Left lung (tissue), 10 donors: ENCODE results near the gene PAAF1. TPM values are rescaled to one million over a fixed set of nuclear protein-coding genes. Genes with fewer than 3 reads are reported as not detected.

ENCODE experiments used
- ATAC-seq: fragments of 200-7000 bp; cut with Tn5 transposase; one replicate; pipeline ENCODE4 v1.9.1; 2020; ENCODE audit warnings: moderate library complexity
- DNase-seq, 4 donors: peaks; one replicate each; pipeline ENCODE4 v3.0.0-alpha.2; 2013 to 2020
- H3K27ac ChIP-seq, 2 donors: fragments of 200-600 bp; sonication (generic) in 1 of 2; one replicate each; pipeline versions ENCODE4 v1.5.0 to v1.8.0; 2020 to 2021
- H3K27me3 ChIP-seq, 2 donors: fragments of 200-600 bp; sonication (generic) in 1 of 2; one replicate each; pipeline versions ENCODE4 v1.5.0 to v1.8.0; 2020 to 2021
- H3K36me3 ChIP-seq, 2 donors: fragments of 200-600 bp; sonication (generic) in 1 of 2; one replicate each; pipeline versions ENCODE4 v1.5.0 to v1.8.0; 2020 to 2021
- H3K4me1 ChIP-seq, 2 donors: fragments of 200-600 bp; one replicate each; pipeline ENCODE4 v1.8.0; 2021
- H3K4me3 ChIP-seq, 2 donors: fragments of 200-600 bp; sonication (generic) in 1 of 2; one replicate each; pipeline versions ENCODE4 v1.5.0 to v1.8.0; 2020 to 2021; ENCODE audit warnings: mild to moderate bottlenecking in 1 of 2
- H3K9me3 ChIP-seq, 2 donors: fragments of 200-600 bp; sonication (generic) in 1 of 2; one replicate each; pipeline versions ENCODE4 v1.5.0 to v1.8.0; 2020 to 2021
- CTCF ChIP-seq, 2 donors: fragments of 200-600 bp; sonication (generic) in 1 of 2; IDR thresholded peaks; one replicate each; pipeline versions ENCODE4 v1.5.0 to v1.8.0; 2021; ENCODE audit warnings: antibody characterized with exemption in 2 of 2
- intact Hi-C, 2 donors: fragments of 100-400 bp; cut with DNase I; formaldehyde crosslinking; loops; one replicate each; pipeline versions ENCODE4 v1.11.2 to v1.14.2; 2022
- polyA plus RNA-seq, 6 donors: library from polyadenylated mRNA; unstranded; fragments of 120-200 nt; gene quantifications; one replicate each; pipeline ENCODE4 v1.2.1, GENCODE V29; 2013; ENCODE audit not compliant: insufficient read length in 6 of 6
- total RNA-seq, 2 donors: library from RNA; stranded (reverse); fragmentation: NEBNext Ultra II Directional; extraction: Animal tissue kit (Norgen Biotek cat#: 25700); gene quantifications; one replicate each; pipeline ENCODE4 v1.2.1, GENCODE V29; 2021
- donor health status: DM: no; HTN: yes; CAD: no.
- donor health status: DM: no; HTN: no; CAD: no.

Gene PAAF1
- total and polyA plus RNA-seq, 8 donors: 13.0 to 47.3 (median 34.3) TPM

- no peak for TF ChIP-seq CTCF (IDR thresholded peaks at IDR 0.05)
- peaks cover 0 to 68% of the 10 kb centered on the region in 2 donors for H3K36me3 ChIP-seq
- peaks cover 0 to 12% of the 10 kb centered on the region in 2 donors for H3K4me1 ChIP-seq
- H3K27ac ChIP-seq: no peak overlapping the region
- DNase-seq: no peak
- no peaks in the 10 kb centered on the region for H3K27me3 ChIP-seq
- no peak overlapping the region for H3K4me3 ChIP-seq
- no peaks in the 10 kb centered on the region for H3K9me3 ChIP-seq
- intact Hi-C loops: no loop called here
- ATAC-seq: no peak
Observed at GRCh38 chr11:73912026-73912425, 35.2 kb downstream of the PAAF1 start.

GRCh38 chr11:73913472-73913871, 36.7 kb downstream of the PAAF1 start:
- Histone ChIP-seq H3K9me3 (no peaks in the 10 kb centered on the region), H3K36me3 (peaks cover 0 to 83% of the 10 kb centered on the region in 2 donors)
- intact Hi-C loops: no loop called here

GRCh38 chr11:73914284-73914683, 37.5 kb downstream of the PAAF1 start:
- peaks cover 0 to 9% of the 10 kb centered on the region in 2 donors for H3K4me1 ChIP-seq
- H3K27me3 ChIP-seq: no peaks in the 10 kb centered on the region
- DNase-seq (no peak), ATAC-seq (no peak)
- H3K9me3 ChIP-seq: no peaks in the 10 kb centered on the region
- no peak overlapping the region for H3K27ac ChIP-seq
- intact Hi-C loops: no loop called here
- peaks cover 0 to 85% of the 10 kb centered on the region in 2 donors for H3K36me3 ChIP-seq
- no peak overlapping the region for H3K4me3 ChIP-seq
- TF ChIP-seq CTCF (IDR thresholded peaks at IDR 0.05): no peak

More at GRCh38 chr11:73913472-73913871, 36.7 kb downstream of the PAAF1 start:
- H3K4me3 ChIP-seq: no peak overlapping the region
- no peak for DNase-seq
- no peaks in the 10 kb centered on the region for H3K27me3 ChIP-seq
- no peak for TF ChIP-seq CTCF (IDR thresholded peaks at IDR 0.05)
- peaks cover 0 to 9% of the 10 kb centered on the region in 2 donors for H3K4me1 ChIP-seq
- H3K27ac ChIP-seq: no peak overlapping the region
- no peak for ATAC-seq

- Histone ChIP-seq H3K4me3 (no peak overlapping the region), H3K4me1 (peaks cover 0 to 9% of the 10 kb centered on the region in 2 donors), H3K27me3 (no peaks in the 10 kb centered on the region), H3K36me3 (peaks cover 0 to 84% of the 10 kb centered on the region in 2 donors), H3K9me3 (no peaks in the 10 kb centered on the region), H3K27ac (no peak overlapping the region)
- ATAC-seq (no peak), DNase-seq (no peak)
- TF ChIP-seq CTCF (IDR thresholded peaks at IDR 0.05): no peak
- intact Hi-C loops: no loop called here
Observed at GRCh38 chr11:73916435-73916834, 39.6 kb downstream of the PAAF1 start.

- Histone ChIP-seq H3K36me3 (peaks cover 0 to 87% of the 10 kb centered on the region in 2 donors), H3K27me3 (no peaks in the 10 kb centered on the region), H3K4me3 (no peak overlapping the region), H3K9me3 (no peaks in the 10 kb centered on the region), H3K27ac (no peak overlapping the region), H3K4me1 (peaks cover 0 to 7% of the 10 kb centered on the region in 2 donors)
- ATAC-seq (no peak), DNase-seq (no peak)
- TF ChIP-seq CTCF (IDR thresholded peaks at IDR 0.05): no peak
- intact Hi-C loops: no loop called here
Observed at GRCh38 chr11:73921180-73921579, 44.4 kb downstream of the PAAF1 start.
